HepG2 (cell line): ENCODE data around the gene STUM.

ENCODE experiments used
- CHD2 ChIP-seq: IDR thresholded peaks from 2 replicates; pipeline ENCODE4 v1.6.1; 2011; ENCODE audit warnings: low read depth, low read length, improper control_type of control experiment
- FOSL2 ChIP-seq: sonication (generic); formaldehyde crosslinking; IDR thresholded peaks from 2 replicates; pipeline ENCODE4 v1.4.0; 2020; ENCODE audit warnings: missing genetic modification reagents
- GPBP1L1 ChIP-seq: sonication (generic); formaldehyde crosslinking; IDR thresholded peaks from 2 replicates; pipeline ENCODE4 v1.5.0; 2020; ENCODE audit warnings: mild to moderate bottlenecking, missing genetic modification reagents
- GZF1 ChIP-seq: sonication (generic); formaldehyde crosslinking; IDR thresholded peaks from 2 replicates; pipeline ENCODE4 v1.5.1; 2020; ENCODE audit warnings: mild to moderate bottlenecking, missing genetic modification reagents
- RFX5 ChIP-seq: IDR thresholded peaks from 2 replicates; pipeline ENCODE4 v1.6.1; 2011; ENCODE audit warnings: low read depth, low read length, improper control_type of control experiment
- ZBTB49 ChIP-seq: sonication (generic); formaldehyde crosslinking; IDR thresholded peaks from 2 replicates; pipeline ENCODE4 v1.4.0; 2020; ENCODE audit warnings: missing genetic modification reagents, borderline replicate concordance
- ZBTB7A ChIP-seq: sonication (generic); formaldehyde crosslinking; IDR thresholded peaks from 2 replicates; pipeline ENCODE4 v1.8.0; 2022; ENCODE audit warnings: mild to moderate bottlenecking, missing genetic modification reagents
- ZNF7 ChIP-seq: IDR thresholded peaks from 2 replicates; pipeline ENCODE4 v1.6.1; 2016; ENCODE audit warnings: missing biosample characterization, missing genetic modification reagents
- ZNF780A ChIP-seq: sonication (generic); formaldehyde crosslinking; IDR thresholded peaks from 2 replicates; pipeline ENCODE4 v1.8.0; 2022; ENCODE audit warnings: mild to moderate bottlenecking, missing genetic modification reagents, moderate library complexity
- TF ChIP-seq, protein P1 (sequence below): sonication (generic); formaldehyde crosslinking; IDR thresholded peaks from 2 replicates; pipeline ENCODE4 v1.5.0; 2020; ENCODE audit warnings: mild to moderate bottlenecking, missing genetic modification reagents, moderate library complexity
- TF ChIP-seq, protein P2 (sequence below): sonication (generic); formaldehyde crosslinking; IDR thresholded peaks from 2 replicates; pipeline ENCODE4 v1.8.1; 2022; ENCODE audit warnings: low read depth, mild to moderate bottlenecking, missing genetic modification reagents
- TF ChIP-seq, protein P3 (sequence below): IDR thresholded peaks from 2 replicates; pipeline ENCODE4 v1.6.1; 2012; ENCODE audit warnings: inconsistent platforms

DNA sequence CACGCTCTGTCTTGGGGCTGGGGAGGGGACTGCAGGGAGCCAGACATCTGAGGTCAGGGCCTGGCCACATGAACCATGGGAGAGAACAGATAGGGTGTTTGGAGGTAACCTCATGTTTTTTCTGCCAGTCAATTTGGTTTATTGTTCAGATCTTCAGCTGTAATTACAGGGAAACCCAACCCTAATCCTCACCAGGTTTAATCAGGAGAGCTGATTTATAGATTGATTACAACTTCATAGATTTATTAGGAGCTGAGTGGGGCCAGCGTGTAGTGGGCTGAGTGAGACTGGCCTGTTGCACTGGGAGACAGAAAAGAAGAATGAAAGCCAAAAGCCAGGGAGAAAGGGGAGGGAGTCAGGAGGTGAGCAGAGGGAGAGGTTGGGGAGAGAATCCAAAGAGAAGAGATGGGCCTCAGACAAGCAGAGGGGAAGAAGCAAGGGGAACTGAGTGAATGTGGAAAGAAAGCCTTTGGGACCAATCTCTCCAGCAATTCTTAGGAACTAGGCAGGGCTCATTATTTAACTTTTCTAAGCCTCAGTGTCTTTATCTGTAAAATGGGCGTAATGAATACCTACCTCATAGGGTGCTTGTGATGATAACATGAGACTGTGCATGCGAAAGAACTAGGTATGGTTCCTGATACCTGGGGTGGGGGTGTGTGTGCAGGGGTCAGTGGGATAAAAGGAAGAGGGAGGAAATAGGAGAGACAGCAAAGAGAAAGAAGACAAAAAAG, 17.0 kb upstream of the STUM start:
- TF ChIP-seq CHD2 (no peak), GZF1 (CRISPR knock-in tag) (no peak), ZNF780A (CRISPR knock-in tag) (no peak), FOSL2 (CRISPR knock-in tag) (no peak), GPBP1L1 (CRISPR knock-in tag) (no peak), RFX5 (no peak), ZBTB7A (CRISPR knock-in tag) (no peak), ZNF7 (CRISPR knock-in tag) (no peak), ZBTB49 (CRISPR knock-in tag) (no peak)
- TF ChIP-seq, protein P1, sequence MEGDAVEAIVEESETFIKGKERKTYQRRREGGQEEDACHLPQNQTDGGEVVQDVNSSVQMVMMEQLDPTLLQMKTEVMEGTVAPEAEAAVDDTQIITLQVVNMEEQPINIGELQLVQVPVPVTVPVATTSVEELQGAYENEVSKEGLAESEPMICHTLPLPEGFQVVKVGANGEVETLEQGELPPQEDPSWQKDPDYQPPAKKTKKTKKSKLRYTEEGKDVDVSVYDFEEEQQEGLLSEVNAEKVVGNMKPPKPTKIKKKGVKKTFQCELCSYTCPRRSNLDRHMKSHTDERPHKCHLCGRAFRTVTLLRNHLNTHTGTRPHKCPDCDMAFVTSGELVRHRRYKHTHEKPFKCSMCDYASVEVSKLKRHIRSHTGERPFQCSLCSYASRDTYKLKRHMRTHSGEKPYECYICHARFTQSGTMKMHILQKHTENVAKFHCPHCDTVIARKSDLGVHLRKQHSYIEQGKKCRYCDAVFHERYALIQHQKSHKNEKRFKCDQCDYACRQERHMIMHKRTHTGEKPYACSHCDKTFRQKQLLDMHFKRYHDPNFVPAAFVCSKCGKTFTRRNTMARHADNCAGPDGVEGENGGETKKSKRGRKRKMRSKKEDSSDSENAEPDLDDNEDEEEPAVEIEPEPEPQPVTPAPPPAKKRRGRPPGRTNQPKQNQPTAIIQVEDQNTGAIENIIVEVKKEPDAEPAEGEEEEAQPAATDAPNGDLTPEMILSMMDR (CRISPR knock-in tag): no peak
- TF ChIP-seq, protein P2, sequence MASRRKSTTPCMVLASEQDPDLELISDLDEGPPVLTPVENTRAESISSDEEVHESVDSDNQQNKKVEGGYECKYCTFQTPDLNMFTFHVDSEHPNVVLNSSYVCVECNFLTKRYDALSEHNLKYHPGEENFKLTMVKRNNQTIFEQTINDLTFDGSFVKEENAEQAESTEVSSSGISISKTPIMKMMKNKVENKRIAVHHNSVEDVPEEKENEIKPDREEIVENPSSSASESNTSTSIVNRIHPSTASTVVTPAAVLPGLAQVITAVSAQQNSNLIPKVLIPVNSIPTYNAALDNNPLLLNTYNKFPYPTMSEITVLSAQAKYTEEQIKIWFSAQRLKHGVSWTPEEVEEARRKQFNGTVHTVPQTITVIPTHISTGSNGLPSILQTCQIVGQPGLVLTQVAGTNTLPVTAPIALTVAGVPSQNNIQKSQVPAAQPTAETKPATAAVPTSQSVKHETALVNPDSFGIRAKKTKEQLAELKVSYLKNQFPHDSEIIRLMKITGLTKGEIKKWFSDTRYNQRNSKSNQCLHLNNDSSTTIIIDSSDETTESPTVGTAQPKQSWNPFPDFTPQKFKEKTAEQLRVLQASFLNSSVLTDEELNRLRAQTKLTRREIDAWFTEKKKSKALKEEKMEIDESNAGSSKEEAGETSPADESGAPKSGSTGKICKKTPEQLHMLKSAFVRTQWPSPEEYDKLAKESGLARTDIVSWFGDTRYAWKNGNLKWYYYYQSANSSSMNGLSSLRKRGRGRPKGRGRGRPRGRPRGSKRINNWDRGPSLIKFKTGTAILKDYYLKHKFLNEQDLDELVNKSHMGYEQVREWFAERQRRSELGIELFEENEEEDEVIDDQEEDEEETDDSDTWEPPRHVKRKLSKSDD (CRISPR knock-in tag): no peak
- TF ChIP-seq, protein P3, sequence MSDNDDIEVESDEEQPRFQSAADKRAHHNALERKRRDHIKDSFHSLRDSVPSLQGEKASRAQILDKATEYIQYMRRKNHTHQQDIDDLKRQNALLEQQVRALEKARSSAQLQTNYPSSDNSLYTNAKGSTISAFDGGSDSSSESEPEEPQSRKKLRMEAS: no peak
